ENCODE measurements around the gene UNC5A.

- no peak for TF ChIP-seq ZBTB7A (IDR thresholded peaks at IDR 0.05; ENCODE audit: low read depth)
- no peak for TF ChIP-seq REST (IDR thresholded peaks at IDR 0.05; ENCODE audit: low read depth)
- no peak for TF ChIP-seq YY1 (IDR thresholded peaks at IDR 0.05; ENCODE audit: low read depth)
Measured at GRCh38 chr5:176813587-176814312, 3.4 kb downstream of the UNC5A start.

All from Ishikawa (cell line).